Left renal pelvis (tissue), 4 donors: ENCODE results near the gene PHF21B. TPM values are rescaled to one million over a fixed set of nuclear protein-coding genes. Genes with fewer than 3 reads are reported as not detected.
"Not testable (repeated sequence)": the region's sequence is repeated elsewhere in the genome, so short reads cannot be mapped to it uniquely, and the experiment has no call there.

Source experiments
- DNase-seq, 4 donors: peaks; one replicate each; pipeline ENCODE4 v3.0.0-alpha.2; 2013; ENCODE audit warnings: low read depth in 4 of 4, low spot score in 3 of 4
- polyA plus RNA-seq, 4 donors: library from polyadenylated mRNA; unstranded; fragments of 120-200 nt; gene quantifications; one replicate each; pipeline ENCODE4 v1.2.1, GENCODE V29; 2013; ENCODE audit not compliant: insufficient read length in 4 of 4

The PHF21B gene
- polyA plus RNA-seq, 4 donors = 2.2 to 6.9 (median 3.8) TPM

GRCh38 chr22:44884968-44885805 lies 124.6 kb downstream of the PHF21B start:
- DNase-seq = no peak

- no peak for DNase-seq
These were observed 125.2 kb downstream of the PHF21B start for GRCh38 chr22:44884562-44884961.

DNA sequence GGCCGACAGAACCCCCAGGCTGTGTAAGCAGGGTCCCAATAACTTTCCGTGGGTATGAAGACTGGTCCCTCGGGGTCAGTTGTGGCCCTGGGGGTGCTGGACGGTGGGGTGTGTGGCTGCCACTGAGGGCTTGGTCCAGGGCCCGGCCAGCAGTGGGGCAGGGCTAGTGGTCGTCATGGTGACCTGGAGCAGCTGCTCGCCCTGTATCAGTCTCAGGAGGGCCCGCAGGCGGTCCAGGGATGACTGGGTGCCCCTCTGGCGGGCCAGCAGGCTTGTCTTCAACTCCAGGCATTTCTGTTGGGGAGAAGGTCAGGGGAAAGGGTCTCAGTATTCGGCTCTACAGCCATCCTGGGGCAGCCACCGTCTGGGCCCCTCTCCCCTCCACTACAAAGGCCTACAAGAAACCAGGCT lies 126.8 kb downstream of the PHF21B start:
- no peak for DNase-seq

- DNase-seq = no peak
These were observed 127.4 kb downstream of the PHF21B start for GRCh38 chr22:44882226-44882905.

GRCh38 chr22:44881624-44882023 lies 128.2 kb downstream of the PHF21B start:
- DNase-seq = no peak

GRCh38 chr22:44880610-44881290 lies 129.1 kb downstream of the PHF21B start:
- no peak for DNase-seq

GRCh38 chr22:44879301-44879680 lies 130.5 kb downstream of the PHF21B start:
- no peak for DNase-seq

- no peak for DNase-seq
These were observed 131.1 kb downstream of the PHF21B start for GRCh38 chr22:44878483-44879300.

GRCh38 chr22:44876921-44877320 lies 132.9 kb downstream of the PHF21B start:
- no peak for DNase-seq

- no peak for DNase-seq
These were observed 138.0 kb downstream of the PHF21B start for GRCh38 chr22:44871782-44872181.

GRCh38 chr22:44870021-44870420 lies 139.8 kb downstream of the PHF21B start:
- no peak for DNase-seq

DNA sequence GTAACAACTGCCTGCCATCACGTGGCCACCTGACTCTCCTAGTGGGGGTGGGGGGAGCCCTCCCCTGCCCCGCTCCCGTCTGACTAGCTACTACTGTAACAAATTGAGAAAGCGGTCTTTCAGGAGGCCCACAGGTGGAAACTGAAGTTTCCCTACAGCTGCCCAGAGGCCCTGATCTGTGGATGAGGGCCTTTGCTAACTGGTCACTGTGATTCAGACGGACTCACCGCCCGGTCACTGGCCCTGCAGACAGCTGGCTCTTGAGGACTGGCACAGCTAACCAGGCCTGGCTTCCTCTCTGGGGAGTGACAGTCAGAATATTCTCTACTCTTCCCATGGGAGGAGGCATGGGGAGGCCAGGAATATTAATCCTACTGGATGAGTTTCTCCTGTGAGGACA lies 140.6 kb downstream of the PHF21B start:
- no peak for DNase-seq

GRCh38 chr22:44865193-44866057 lies 144.4 kb downstream of the PHF21B start:
- DNase-seq = no peak

GRCh38 chr22:44862981-44863860 lies 146.6 kb downstream of the PHF21B start:
- no peak for DNase-seq

DNA sequence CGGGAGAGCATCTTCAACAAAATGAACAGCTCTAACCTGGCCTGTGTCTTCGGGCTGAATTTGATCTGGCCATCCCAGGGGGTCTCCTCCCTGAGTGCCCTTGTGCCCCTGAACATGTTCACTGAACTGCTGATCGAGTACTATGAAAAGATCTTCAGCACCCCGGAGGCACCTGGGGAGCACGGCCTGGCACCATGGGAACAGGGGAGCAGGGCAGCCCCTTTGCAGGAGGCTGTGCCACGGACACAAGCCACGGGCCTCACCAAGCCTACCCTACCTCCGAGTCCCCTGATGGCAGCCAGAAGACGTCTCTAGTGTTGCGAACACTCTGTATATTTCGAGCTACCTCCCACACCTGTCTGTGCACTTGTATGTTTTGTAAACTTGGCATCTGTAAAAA lies 147.5 kb downstream of the PHF21B start:
- no peak for DNase-seq

DNA sequence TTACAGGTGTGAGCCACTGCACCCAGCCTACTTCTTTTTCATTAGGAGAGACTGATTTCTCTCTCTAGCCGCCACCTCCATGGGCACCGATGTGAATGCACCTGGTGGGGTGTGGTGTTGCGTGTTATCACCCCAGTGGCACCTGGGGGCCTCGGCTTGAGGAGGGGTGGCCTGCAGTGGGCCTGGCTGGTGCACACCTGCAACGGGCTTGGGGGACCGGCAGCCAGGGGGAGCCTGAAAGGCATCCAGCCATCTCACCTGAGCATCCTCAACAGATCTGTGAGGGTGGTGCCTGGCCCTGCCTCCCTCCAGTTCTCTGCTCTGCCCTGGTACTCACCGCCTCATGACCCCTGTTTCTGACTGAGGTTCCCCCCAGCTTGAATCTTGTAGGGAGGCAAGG lies 148.6 kb downstream of the PHF21B start:
- no peak for DNase-seq

- DNase-seq = no peak
These were observed 149.5 kb downstream of the PHF21B start for GRCh38 chr22:44860311-44860710.

DNA sequence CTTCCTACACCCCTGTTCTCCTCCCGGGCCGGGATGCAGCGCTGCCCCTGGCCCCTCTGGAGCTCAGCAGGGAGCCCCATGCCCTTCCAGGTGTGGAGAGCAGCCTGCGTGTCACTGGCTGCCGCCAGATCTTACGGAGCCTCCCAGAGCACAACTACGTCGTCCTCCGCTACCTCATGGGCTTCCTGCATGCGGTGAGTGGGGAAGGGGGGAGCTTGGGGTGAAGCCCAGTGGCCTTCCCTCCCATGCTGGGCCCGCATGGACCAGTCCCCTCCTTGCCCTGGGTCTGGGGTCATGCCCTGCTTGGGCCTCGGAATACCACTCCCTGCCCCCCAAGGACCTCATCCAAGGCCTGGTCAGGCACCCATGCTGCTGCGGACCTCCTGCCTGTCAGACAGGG lies 150.2 kb downstream of the PHF21B start:
- DNase-seq = no peak

DNA sequence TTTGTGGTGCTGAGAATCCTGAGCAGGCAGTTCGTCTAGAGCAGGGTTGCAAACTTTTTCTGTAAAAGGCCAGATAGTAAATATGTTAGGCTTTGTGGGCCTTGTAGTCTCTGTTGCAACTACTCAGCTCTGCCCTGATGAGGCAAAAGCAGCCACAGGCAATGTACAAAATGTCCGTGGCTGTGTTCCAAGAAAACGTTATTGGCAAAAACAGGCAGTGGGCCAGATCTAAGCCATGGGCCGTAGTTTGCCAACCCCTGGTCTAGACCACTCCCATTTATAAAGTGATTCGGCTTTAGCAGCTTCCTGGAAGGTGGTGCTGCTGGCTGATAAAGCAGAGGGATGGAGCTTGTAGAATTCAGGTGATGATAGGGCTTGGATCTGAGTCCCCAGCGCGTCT lies 151.0 kb downstream of the PHF21B start:
- DNase-seq = not testable (repeated sequence)
